PC-9 (cell line): ENCODE results near the gene EDN2. TPM values are rescaled to one million over a fixed set of nuclear protein-coding genes. Genes with fewer than 3 reads are reported as not detected.
A peak's percentile ranks its signal among the peaks of the same experiment; 100 is the strongest.

ENCODE experiments used
- BruUV-seq: library from RNA; stranded (reverse); fragments of 400-500 nt; replicated peaks from 2 replicates; lab custom pipeline; 2021; lab: Mats Ljungman, UMichigan
- CTCF ChIA-PET: fragments of 300-600 bp; sonication (Branson Sonifier 250); formaldehyde crosslinking; loops from one replicate; lab custom pipeline; 2022; ENCODE audit warnings: antibody characterized with exemption; lab: Charles Lee
- POLR2A ChIA-PET: fragments of 300-600 bp; sonication (Branson Sonifier 250); formaldehyde crosslinking; loops from one replicate; lab custom pipeline; 2022; ENCODE audit warnings: antibody characterized with exemption; ENCODE audit not compliant: unreplicated experiment; lab: Charles Lee
- DNase-seq, 2 experiments: peaks; one replicate each; pipeline versions ENCODE4 v3.0.0 to v3.0.0-alpha.2; 2015 to 2022; ENCODE audit warnings: mixed read lengths in 1 of 2
- H2AFZ ChIP-seq: fragments of 200-600 bp; sonication (generic); 2 replicates; pipeline ENCODE4 v1.8.1; 2017; ENCODE audit warnings: antibody characterized with exemption
- H3F3A ChIP-seq: fragments of 200-600 bp; sonication (generic); 2 replicates; pipeline ENCODE4 v1.8.1; 2017; ENCODE audit warnings: antibody characterized with exemption, mild to moderate bottlenecking, low read depth; ENCODE audit not compliant: insufficient read depth
- H3K27ac ChIP-seq: fragments of 200-600 bp; sonication (generic); 2 replicates; pipeline ENCODE4 v1.6.1; 2016; ENCODE audit warnings: mixed run types
- H3K27me3 ChIP-seq: fragments of 200-600 bp; sonication (generic); 2 replicates; pipeline ENCODE4 v1.6.1; 2016; ENCODE audit warnings: low read depth, mixed run types; ENCODE audit not compliant: insufficient read depth
- H3K36me3 ChIP-seq: fragments of 200-600 bp; sonication (generic); 2 replicates; pipeline ENCODE4 v1.6.1; 2016; ENCODE audit warnings: low read depth, mixed run types
- H3K4me1 ChIP-seq: fragments of 200-600 bp; sonication (generic); replicated peaks from 2 replicates; pipeline ENCODE4 v1.6.1; 2016; ENCODE audit warnings: mixed run types; ENCODE audit not compliant: insufficient read depth
- H3K4me2 ChIP-seq: fragments of 200-600 bp; sonication (generic); 2 replicates; pipeline ENCODE4 v1.6.1; 2017; ENCODE audit warnings: mixed run types
- H3K4me3 ChIP-seq: fragments of 200-600 bp; sonication (generic); 2 replicates; pipeline ENCODE4 v1.6.1; 2016; ENCODE audit warnings: mixed run types
- H3K79me2 ChIP-seq: fragments of 200-600 bp; sonication (generic); 2 replicates; pipeline ENCODE4 v1.6.1; 2017; ENCODE audit warnings: low read depth, mixed run types
- H3K9me2 ChIP-seq: fragments of 200-600 bp; sonication (generic); 2 replicates; pipeline ENCODE4 v1.8.1; 2017; ENCODE audit warnings: mild to moderate bottlenecking; ENCODE audit not compliant: insufficient read depth
- H3K9me3 ChIP-seq: fragments of 200-600 bp; sonication (generic); 2 replicates; pipeline ENCODE4 v1.8.1; 2016; ENCODE audit warnings: low read depth; ENCODE audit not compliant: insufficient read depth
- H4K20me1 ChIP-seq: fragments of 200-600 bp; sonication (generic); 2 replicates; pipeline ENCODE4 v1.8.1; 2017; ENCODE audit not compliant: insufficient read depth
- EZH2 ChIP-seq: fragments of 200-600 bp; sonication (generic); IDR thresholded peaks from 2 replicates; pipeline ENCODE4 v1.8.0; 2017; ENCODE audit warnings: antibody characterized with exemption, low read depth
- intact Hi-C: fragments of 100-400 bp; cut with micrococcal nuclease; formaldehyde crosslinking; loops from one replicate; pipeline ENCODE4 v1.10.0; 2022; ENCODE audit not compliant: unreplicated experiment
- total RNA-seq: library from RNA; stranded (reverse); gene quantifications from 2 replicates; pipeline ENCODE4 v1.2.3, GENCODE V29; 2021
- TF ChIP-seq, protein P1 (sequence below): fragments of 200-600 bp; sonication (generic); conservative IDR thresholded peaks from 2 replicates; pipeline ENCODE4 v1.6.1; 2017; ENCODE audit warnings: mixed run types, antibody characterized with exemption, mild to moderate bottlenecking, moderate library complexity

Gene EDN2
- total RNA-seq, 1 experiment from 2014 or later = 0.48 TPM

DNA sequence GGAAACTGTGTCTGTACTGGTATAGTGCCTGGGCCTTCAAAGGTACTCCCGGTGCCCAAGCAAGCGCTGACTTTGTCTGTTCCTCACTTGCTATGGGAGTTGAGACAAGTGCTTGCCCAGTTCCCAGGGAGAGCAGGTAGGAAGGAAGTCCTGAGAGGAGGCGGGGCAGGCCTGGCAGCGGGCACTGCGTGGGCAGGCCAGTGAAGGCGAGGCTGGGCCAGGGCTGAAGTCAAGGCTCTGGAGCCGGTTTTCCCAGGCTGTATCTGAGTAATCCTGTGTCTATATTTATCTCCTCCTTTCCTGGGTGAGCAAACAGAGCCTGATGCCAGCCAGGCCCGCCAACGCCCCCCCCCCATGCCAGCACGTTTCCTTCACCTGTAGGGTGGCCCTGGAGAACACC, 15.9 kb upstream of the EDN2 start:
- H3K27me3 ChIP-seq = no peaks in the 10 kb centered on the region
- peak overlapping the region; percentile 79 for H3K4me2 ChIP-seq
- H4K20me1 ChIP-seq = no peaks in the 10 kb centered on the region
- intact Hi-C loops = loop anchor here (1.0 to 2.0 kb wide), 3 partner anchors 15 to 165 kb away; no protein-coding TSS in a partner anchor
- BruUV-seq = no TSS peak
- ChIA-PET CTCF (interaction anchor here (0.6 to 1.5 kb wide), 3 partner anchors 16 to 138 kb away, joined by 3 to 5 read pairs (median 3); no protein-coding TSS in a partner anchor), POLR2A (no interaction called here)
- no peaks in the 10 kb centered on the region for H3K9me3 ChIP-seq
- H3F3A ChIP-seq = peaks cover 54% of the 10 kb centered on the region
- H3K4me3 ChIP-seq = peak overlapping the region; percentile 25; the same call in 1 of the 2 replicates
- peak; percentile 94 to 95 for DNase-seq
- H3K79me2 ChIP-seq = no peaks in the 10 kb centered on the region
- no peaks in the 10 kb centered on the region for H3K36me3 ChIP-seq
- TF ChIP-seq, protein P1, sequence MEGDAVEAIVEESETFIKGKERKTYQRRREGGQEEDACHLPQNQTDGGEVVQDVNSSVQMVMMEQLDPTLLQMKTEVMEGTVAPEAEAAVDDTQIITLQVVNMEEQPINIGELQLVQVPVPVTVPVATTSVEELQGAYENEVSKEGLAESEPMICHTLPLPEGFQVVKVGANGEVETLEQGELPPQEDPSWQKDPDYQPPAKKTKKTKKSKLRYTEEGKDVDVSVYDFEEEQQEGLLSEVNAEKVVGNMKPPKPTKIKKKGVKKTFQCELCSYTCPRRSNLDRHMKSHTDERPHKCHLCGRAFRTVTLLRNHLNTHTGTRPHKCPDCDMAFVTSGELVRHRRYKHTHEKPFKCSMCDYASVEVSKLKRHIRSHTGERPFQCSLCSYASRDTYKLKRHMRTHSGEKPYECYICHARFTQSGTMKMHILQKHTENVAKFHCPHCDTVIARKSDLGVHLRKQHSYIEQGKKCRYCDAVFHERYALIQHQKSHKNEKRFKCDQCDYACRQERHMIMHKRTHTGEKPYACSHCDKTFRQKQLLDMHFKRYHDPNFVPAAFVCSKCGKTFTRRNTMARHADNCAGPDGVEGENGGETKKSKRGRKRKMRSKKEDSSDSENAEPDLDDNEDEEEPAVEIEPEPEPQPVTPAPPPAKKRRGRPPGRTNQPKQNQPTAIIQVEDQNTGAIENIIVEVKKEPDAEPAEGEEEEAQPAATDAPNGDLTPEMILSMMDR = no peak
- TF ChIP-seq EZH2 = no peak
- peak overlapping the region; percentile 80 for H3K27ac ChIP-seq
- no peak overlapping the region for H2AFZ ChIP-seq
- no peaks in the 10 kb centered on the region for H3K9me2 ChIP-seq
- H3K4me1 ChIP-seq = peaks cover 91% of the 10 kb centered on the region

DNA sequence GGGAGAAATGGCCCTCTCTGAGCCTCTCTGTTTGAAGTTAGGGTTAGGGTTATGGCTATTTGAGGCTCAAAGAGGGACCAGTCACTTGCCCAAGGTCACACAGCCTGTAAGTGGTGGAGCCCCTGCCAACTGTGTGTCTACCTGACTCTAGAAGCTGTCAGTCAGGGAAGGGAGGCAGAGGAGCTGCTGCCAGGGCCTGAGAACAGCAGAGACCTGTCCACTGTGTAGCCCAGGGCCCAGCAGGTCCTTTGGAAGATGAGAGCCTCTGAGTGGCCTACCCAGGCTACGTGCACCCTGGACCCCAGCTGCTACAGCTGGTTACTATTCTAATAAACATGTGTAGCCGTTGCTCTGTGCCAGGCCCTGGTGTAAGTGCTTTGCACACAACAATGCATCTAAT, 15.1 kb upstream of the EDN2 start:
- Histone ChIP-seq H3K9me3 (no peaks in the 10 kb centered on the region), H3K36me3 (no peaks in the 10 kb centered on the region), H3K4me1 (peaks cover 91% of the 10 kb centered on the region), H3K27me3 (no peaks in the 10 kb centered on the region), H3F3A (peaks cover 54% of the 10 kb centered on the region), H3K27ac (peak overlapping the region; percentile 39; the same call in 1 of the 2 replicates), H3K4me2 (peak overlapping the region; percentile 52), H3K9me2 (no peaks in the 10 kb centered on the region), H3K79me2 (no peaks in the 10 kb centered on the region), H2AFZ (no peak overlapping the region), H3K4me3 (no peak overlapping the region), H4K20me1 (no peaks in the 10 kb centered on the region)
- ChIA-PET POLR2A (interaction anchor here (0.6 kb wide), 1 partner anchor 789 kb away, joined by 6 read pairs; no protein-coding TSS in a partner anchor), CTCF (interaction anchor here (0.9 to 1.5 kb wide), 3 partner anchors 14 to 17 kb away, joined by 3 read pairs; no protein-coding TSS in a partner anchor)
- DNase-seq = no peak
- BruUV-seq = no TSS peak
- TF ChIP-seq, protein P1 = no peak
- TF ChIP-seq EZH2 = no peak
- intact Hi-C loops = loop anchor here (2.0 to 10.0 kb wide), 3 partner anchors 15 to 635 kb away; partner anchors contain the start of genes CITED4 and EDN2

- intact Hi-C loops = loop anchor here (2.0 to 10.0 kb wide), 3 partner anchors 14 to 634 kb away; partner anchors contain the start of genes CITED4 and EDN2
These were observed 14.3 kb upstream of the EDN2 start for GRCh38 chr1:41498804-41499203.

More at GRCh38 chr1:41498804-41499203, 14.3 kb upstream of the EDN2 start:
- Histone ChIP-seq H3K9me3 (no peaks in the 10 kb centered on the region), H2AFZ (no peak overlapping the region), H3K4me2 (peak overlapping the region; percentile 52), H3K9me2 (no peaks in the 10 kb centered on the region), H3K4me3 (no peak overlapping the region), H3F3A (peaks cover 50% of the 10 kb centered on the region), H3K4me1 (peaks cover 86% of the 10 kb centered on the region), H3K27ac (peak overlapping the region; percentile 67), H3K27me3 (no peaks in the 10 kb centered on the region), H4K20me1 (no peaks in the 10 kb centered on the region), H3K36me3 (no peaks in the 10 kb centered on the region), H3K79me2 (no peaks in the 10 kb centered on the region)
- DNase-seq = peak; percentile 69 to 91
- no TSS peak for BruUV-seq
- ChIA-PET POLR2A (interaction anchor here (0.6 to 1.0 kb wide), 2 partner anchors 16 to 788 kb away, joined by 3 to 6 read pairs; no protein-coding TSS in a partner anchor), CTCF (interaction anchor here (0.9 to 1.5 kb wide), 3 partner anchors 15 to 17 kb away, joined by 3 read pairs; no protein-coding TSS in a partner anchor)
- TF ChIP-seq, protein P1 = no peak
- TF ChIP-seq EZH2 = no peak
